GM13976 (cell line): ENCODE results near the gene DCPS.

Source experiments
- DNase-seq: peaks from one replicate; pipeline ENCODE4 v3.0.0; 2012; ENCODE audit warnings: low spot score
- CTCF ChIP-seq: IDR thresholded peaks from 2 replicates; pipeline ENCODE4 v1.5.1; 2012; ENCODE audit warnings: borderline replicate concordance, mild to moderate bottlenecking; ENCODE audit not compliant: insufficient read depth; ENCODE audit errors: extremely low read depth, missing control alignments, control extremely low read depth
- in situ Hi-C: fragments of 300-500 bp; cut with MboI; formaldehyde crosslinking; loops from one replicate; pipeline ENCODE4 v1.12.0; 2022; ENCODE audit warnings: low sequenced_read_pairs, mixed read lengths, inconsistent platforms; ENCODE audit not compliant: unreplicated experiment

Gene DCPS

GRCh38 chr11:126352934-126353801 is 49.3 kb downstream of the DCPS start:
- no peak for TF ChIP-seq CTCF
- DNase-seq, result no peak
- in situ Hi-C loops, result no loop called here

- peak; percentile 35 for DNase-seq
- no peak for TF ChIP-seq CTCF
- in situ Hi-C loops, result no loop called here
These were observed 50.9 kb downstream of the DCPS start for GRCh38 chr11:126354631-126355323.

GRCh38 chr11:126355324-126355925 is 51.6 kb downstream of the DCPS start, which contains the start of gene ST3GAL4:
TSS of gene ST3GAL4 (plus strand) at chr11:126355686. CDS start at chr11:126406156, 50,470 bp downstream.
- no peak for TF ChIP-seq CTCF
- in situ Hi-C loops, result no loop called here
- DNase-seq, result peak; percentile 93

- in situ Hi-C loops, result no loop called here
- peak; percentile 57 for DNase-seq
- no peak for TF ChIP-seq CTCF
These were observed 52.4 kb downstream of the DCPS start for GRCh38 chr11:126355926-126356897.

GRCh38 chr11:126357055-126357962 is 53.4 kb downstream of the DCPS start:
- in situ Hi-C loops, result no loop called here
- peak; percentile 28 for DNase-seq
- TF ChIP-seq CTCF, result no peak
